WTC11 (cell line): ENCODE data around the gene PIMREG. TPM values are rescaled to one million over a fixed set of nuclear protein-coding genes. Genes with fewer than 3 reads are reported as not detected.
A peak's percentile ranks its signal among the peaks of the same experiment; 100 is the strongest.

Source experiments
- ATAC-seq: fragments of 200-7000 bp; cut with Tn5 transposase; 2 replicates; pipeline ENCODE4 v1.10.0; 2021; ENCODE audit warnings: mild to moderate bottlenecking, moderate library complexity
- CTCF ChIA-PET: fragments of 300-600 bp; sonication (Branson Sonifier 250); formaldehyde crosslinking; loops from one replicate; lab custom pipeline; 2021; ENCODE audit warnings: antibody characterized with exemption; lab: Charles Lee
- POLR2A ChIA-PET: fragments of 350-600 bp; sonication (Branson Sonifier 250); formaldehyde crosslinking; loops from one replicate; lab custom pipeline; 2021; ENCODE audit warnings: antibody characterized with exemption; lab: Charles Lee
- DNase-seq: peaks from one replicate; pipeline ENCODE4 v3.0.0; 2021; ENCODE audit warnings: low spot score
- H3K27ac Mint-ChIP-seq: 2 replicates; pipeline ENCODE4 v1.8.0; 2021; ENCODE audit warnings: mixed read lengths
- H3K27me3 Mint-ChIP-seq: 2 replicates; pipeline ENCODE4 v1.8.0; 2021; ENCODE audit warnings: low read depth, mild to moderate bottlenecking, moderate library complexity, mixed read lengths
- H3K36me3 Mint-ChIP-seq: 2 replicates; pipeline ENCODE4 v1.8.0; 2021; ENCODE audit warnings: mixed read lengths
- H3K4me1 Mint-ChIP-seq: 2 replicates; pipeline ENCODE4 v1.8.0; 2022; ENCODE audit warnings: mixed read lengths
- H3K4me3 Mint-ChIP-seq: 2 replicates; pipeline ENCODE4 v1.8.0; 2021; ENCODE audit warnings: mild to moderate bottlenecking, moderate library complexity, mixed read lengths
- H3K9me3 Mint-ChIP-seq: 2 replicates; pipeline ENCODE4 v1.8.0; 2021; ENCODE audit warnings: mixed read lengths
- ARID4B ChIP-seq: sonication (generic); formaldehyde crosslinking; IDR thresholded peaks from 2 replicates; pipeline ENCODE4 v1.8.0; 2023; ENCODE audit warnings: missing genetic modification reagents, mild to moderate bottlenecking, borderline replicate concordance
- CREM ChIP-seq: sonication (generic); formaldehyde crosslinking; IDR thresholded peaks from 2 replicates; pipeline ENCODE4 v1.8.1; 2022; ENCODE audit warnings: mild to moderate bottlenecking, missing genetic modification reagents, moderate library complexity
- CTCF ChIP-seq: fragments of 200-600 bp; IDR thresholded peaks from 2 replicates; pipeline ENCODE4 v1.8.0; 2022; ENCODE audit warnings: antibody characterized with exemption
- ESRRA ChIP-seq: sonication (generic); formaldehyde crosslinking; IDR thresholded peaks from 2 replicates; pipeline ENCODE4 v1.8.1; 2022; ENCODE audit warnings: mild to moderate bottlenecking, missing genetic modification reagents, borderline replicate concordance
- FOXP4 ChIP-seq: sonication (generic); formaldehyde crosslinking; IDR thresholded peaks from 2 replicates; pipeline ENCODE4 v1.8.0; 2022; ENCODE audit warnings: mild to moderate bottlenecking, missing genetic modification reagents
- HMGXB4 ChIP-seq: sonication (generic); formaldehyde crosslinking; IDR thresholded peaks from 2 replicates; pipeline ENCODE4 v1.8.1; 2023; ENCODE audit warnings: mild to moderate bottlenecking, moderate library complexity, missing genetic modification reagents
- JUN ChIP-seq: sonication (generic); formaldehyde crosslinking; IDR thresholded peaks from 2 replicates; pipeline ENCODE4 v1.8.0; 2023; ENCODE audit warnings: mild to moderate bottlenecking, missing genetic modification reagents
- NR3C1 ChIP-seq: sonication (generic); formaldehyde crosslinking; conservative IDR thresholded peaks from 2 replicates; pipeline ENCODE4 v1.8.1; 2023; ENCODE audit warnings: low read depth, mild to moderate bottlenecking, missing genetic modification reagents
- RELA ChIP-seq: sonication (generic); formaldehyde crosslinking; IDR thresholded peaks from 2 replicates; pipeline ENCODE4 v1.8.1; 2022; ENCODE audit warnings: missing genetic modification reagents, mild to moderate bottlenecking, borderline replicate concordance
- STAT6 ChIP-seq: sonication (generic); formaldehyde crosslinking; conservative IDR thresholded peaks from 2 replicates; pipeline ENCODE4 v1.8.1; 2023; ENCODE audit warnings: mild to moderate bottlenecking, low read depth, missing genetic modification reagents, moderate library complexity
- USF2 ChIP-seq: sonication (generic); formaldehyde crosslinking; IDR thresholded peaks from 2 replicates; pipeline ENCODE4 v1.8.1; 2023; ENCODE audit warnings: mild to moderate bottlenecking, missing genetic modification reagents, moderate library complexity
- ZNF219 ChIP-seq: sonication (generic); formaldehyde crosslinking; IDR thresholded peaks from 2 replicates; pipeline ENCODE4 v1.8.0; 2023; ENCODE audit warnings: missing genetic modification reagents, mild to moderate bottlenecking, borderline replicate concordance
- ZNF423 ChIP-seq: fragments of 250-450 bp; sonication (Bioruptor Pico); IDR thresholded peaks from 2 replicates; pipeline ENCODE4 v2.1.2; 2022; ENCODE audit warnings: mild to moderate bottlenecking, moderate library complexity
- total RNA-seq: library from RNA; stranded (reverse); gene quantifications from 3 replicates; pipeline ENCODE4 v1.2.3, GENCODE V29; 2021

Gene PIMREG
- total RNA-seq, 1 experiment from 2014 or later = 92.2 TPM

GRCh38 chr17:6423931-6424330 lies 20.3 kb upstream of the PIMREG start (continued):
- TF ChIP-seq ARID4B (CRISPR knock-in tag) (no peak), USF2 (CRISPR knock-in tag) (no peak), ZNF219 (CRISPR knock-in tag) (no peak)

GRCh38 chr17:6425407-6425806 lies 18.8 kb upstream of the PIMREG start:
- peaks cover 6% of the 10 kb centered on the region for H3K4me1 Mint-ChIP-seq
- TF ChIP-seq STAT6 (CRISPR knock-in tag) (no peak), ZNF423 (CRISPR knock-in tag) (0 out of 2 replicates have a peak, but pooled peaks have one; percentile 19), HMGXB4 (CRISPR knock-in tag) (no peak)
- TF ChIP-seq, all 79 proteins: peak for 1
- DNase-seq (no peak), ATAC-seq (no peak)
- Mint-ChIP-seq H3K27me3 (no peaks in the 10 kb centered on the region), H3K36me3 (no peaks in the 10 kb centered on the region), H3K27ac (no peak overlapping the region), H3K9me3 (peaks cover 4% of the 10 kb centered on the region), H3K4me3 (no peak overlapping the region)
- ChIA-PET CTCF (interaction anchor here (1.6 to 2.0 kb wide), 3 partner anchors 13 to 145 kb away, joined by 3 to 6 read pairs (median 4); no protein-coding TSS in a partner anchor), POLR2A (interaction anchor here (0.7 kb wide), 2 partner anchors 27 to 127 kb away, joined by 3 read pairs; no protein-coding TSS in a partner anchor)

- DNase-seq = no peak
- CTCF ChIA-PET = interaction anchor here (1.0 kb wide), 1 partner anchor 9 kb away, joined by 3 read pairs; no protein-coding TSS in a partner anchor
- 0 out of 2 replicates have a peak, but pooled peaks cover 6% of the 10 kb centered on the region for H3K4me1 Mint-ChIP-seq
- peaks cover 9% of the 10 kb centered on the region for H3K36me3 Mint-ChIP-seq
- H3K27ac Mint-ChIP-seq = no peak overlapping the region
- H3K27me3 Mint-ChIP-seq = no peaks in the 10 kb centered on the region
- no peak for ATAC-seq
- H3K4me3 Mint-ChIP-seq = no peak overlapping the region
- POLR2A ChIA-PET = no interaction called here
- peaks cover 14% of the 10 kb centered on the region for H3K9me3 Mint-ChIP-seq
- TF ChIP-seq CTCF = no peak
- no peak for TF ChIP-seq STAT6 (CRISPR knock-in tag)
- no peak for TF ChIP-seq NR3C1 (CRISPR knock-in tag)
- TF ChIP-seq FOXP4 (CRISPR knock-in tag) = no peak
- no peak for TF ChIP-seq RELA (CRISPR knock-in tag)
- no peak for TF ChIP-seq CREM (CRISPR knock-in tag)
- no peak for TF ChIP-seq ESRRA (CRISPR knock-in tag)
- no peak for TF ChIP-seq JUN (CRISPR knock-in tag)
These were observed 17.7 kb upstream of the PIMREG start for GRCh38 chr17:6426356-6427101.
